Measurements from ENCODE around the gene ARHGAP11A.

DNA sequence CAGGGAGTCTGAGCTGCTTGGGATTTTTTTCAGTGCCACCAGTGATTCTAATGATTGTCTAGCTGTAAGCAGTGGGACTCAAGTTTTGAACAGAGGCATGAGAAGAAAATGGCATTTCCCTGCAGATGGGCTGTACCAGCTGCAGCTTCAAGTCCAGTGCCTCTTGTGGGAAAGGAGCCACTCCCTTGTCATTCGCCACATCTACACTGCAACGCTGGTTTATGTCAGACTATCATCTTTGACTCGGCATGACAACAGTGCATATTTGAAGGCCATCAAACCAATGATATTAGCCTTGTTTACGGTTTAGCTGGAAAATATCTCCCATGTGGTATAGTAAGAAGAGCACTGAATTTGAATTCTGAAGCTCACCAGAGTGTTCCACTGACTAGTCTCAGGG, 48.4 kb downstream of the ARHGAP11A start:
- no peak for TF ChIP-seq POLR2A (IDR thresholded peaks at IDR 0.05)
- TF ChIP-seq, protein P1, sequence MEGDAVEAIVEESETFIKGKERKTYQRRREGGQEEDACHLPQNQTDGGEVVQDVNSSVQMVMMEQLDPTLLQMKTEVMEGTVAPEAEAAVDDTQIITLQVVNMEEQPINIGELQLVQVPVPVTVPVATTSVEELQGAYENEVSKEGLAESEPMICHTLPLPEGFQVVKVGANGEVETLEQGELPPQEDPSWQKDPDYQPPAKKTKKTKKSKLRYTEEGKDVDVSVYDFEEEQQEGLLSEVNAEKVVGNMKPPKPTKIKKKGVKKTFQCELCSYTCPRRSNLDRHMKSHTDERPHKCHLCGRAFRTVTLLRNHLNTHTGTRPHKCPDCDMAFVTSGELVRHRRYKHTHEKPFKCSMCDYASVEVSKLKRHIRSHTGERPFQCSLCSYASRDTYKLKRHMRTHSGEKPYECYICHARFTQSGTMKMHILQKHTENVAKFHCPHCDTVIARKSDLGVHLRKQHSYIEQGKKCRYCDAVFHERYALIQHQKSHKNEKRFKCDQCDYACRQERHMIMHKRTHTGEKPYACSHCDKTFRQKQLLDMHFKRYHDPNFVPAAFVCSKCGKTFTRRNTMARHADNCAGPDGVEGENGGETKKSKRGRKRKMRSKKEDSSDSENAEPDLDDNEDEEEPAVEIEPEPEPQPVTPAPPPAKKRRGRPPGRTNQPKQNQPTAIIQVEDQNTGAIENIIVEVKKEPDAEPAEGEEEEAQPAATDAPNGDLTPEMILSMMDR (IDR thresholded peaks at IDR 0.05): no peak

Measured in body of pancreas (tissue), 4 donors.